Lower leg skin (tissue), 3 donors: ENCODE measurements around the gene XYLT1.

Source experiments
- POLR2A ChIP-seq, 2 donors: fragments of 450-650 bp; IDR thresholded peaks; one replicate each; pipeline ENCODE4 v1.6.1; 2016 to 2017; ENCODE audit warnings: antibody characterized with exemption in 2 of 2, mild to moderate bottlenecking in 1 of 2, moderate library complexity in 1 of 2
- TF ChIP-seq, protein P1 (sequence below), 3 donors: fragments of 450-650 bp; IDR thresholded peaks; one replicate each; pipeline ENCODE4 v1.5.1; 2016; ENCODE audit warnings: antibody characterized with exemption in 3 of 3, mild to moderate bottlenecking in 3 of 3, moderate library complexity in 2 of 3

- TF ChIP-seq, protein P1, sequence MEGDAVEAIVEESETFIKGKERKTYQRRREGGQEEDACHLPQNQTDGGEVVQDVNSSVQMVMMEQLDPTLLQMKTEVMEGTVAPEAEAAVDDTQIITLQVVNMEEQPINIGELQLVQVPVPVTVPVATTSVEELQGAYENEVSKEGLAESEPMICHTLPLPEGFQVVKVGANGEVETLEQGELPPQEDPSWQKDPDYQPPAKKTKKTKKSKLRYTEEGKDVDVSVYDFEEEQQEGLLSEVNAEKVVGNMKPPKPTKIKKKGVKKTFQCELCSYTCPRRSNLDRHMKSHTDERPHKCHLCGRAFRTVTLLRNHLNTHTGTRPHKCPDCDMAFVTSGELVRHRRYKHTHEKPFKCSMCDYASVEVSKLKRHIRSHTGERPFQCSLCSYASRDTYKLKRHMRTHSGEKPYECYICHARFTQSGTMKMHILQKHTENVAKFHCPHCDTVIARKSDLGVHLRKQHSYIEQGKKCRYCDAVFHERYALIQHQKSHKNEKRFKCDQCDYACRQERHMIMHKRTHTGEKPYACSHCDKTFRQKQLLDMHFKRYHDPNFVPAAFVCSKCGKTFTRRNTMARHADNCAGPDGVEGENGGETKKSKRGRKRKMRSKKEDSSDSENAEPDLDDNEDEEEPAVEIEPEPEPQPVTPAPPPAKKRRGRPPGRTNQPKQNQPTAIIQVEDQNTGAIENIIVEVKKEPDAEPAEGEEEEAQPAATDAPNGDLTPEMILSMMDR (IDR thresholded peaks at IDR 0.05), result no peak
- TF ChIP-seq POLR2A (IDR thresholded peaks at IDR 0.05), result no peak
Observed at GRCh38 chr16:17151335-17151734, 319.4 kb downstream of the XYLT1 start.
